Measurements from ENCODE around the gene MAPRE3.

Gene MAPRE3

DNA sequence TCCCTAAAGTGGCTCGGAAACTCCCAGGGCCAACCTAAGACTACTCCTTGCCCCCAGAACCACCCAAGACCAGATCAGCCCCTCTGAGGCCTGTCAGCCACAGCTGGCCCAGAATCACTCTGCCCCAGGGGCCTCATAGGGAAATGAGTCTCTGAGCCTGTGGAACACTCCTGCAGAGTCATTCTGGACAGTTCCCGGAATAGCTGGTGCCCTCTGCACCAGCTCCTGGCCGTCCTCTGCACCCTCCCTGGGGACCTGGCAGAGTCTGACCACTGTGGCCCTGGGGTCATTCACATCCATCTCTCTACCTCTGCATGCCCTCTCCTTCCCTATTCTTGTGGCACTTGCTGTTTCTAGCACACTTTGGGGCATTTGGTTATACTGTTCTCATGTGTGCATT is 47.7 kb downstream of the MAPRE3 start:
- DNase-seq, result no peak

DNA sequence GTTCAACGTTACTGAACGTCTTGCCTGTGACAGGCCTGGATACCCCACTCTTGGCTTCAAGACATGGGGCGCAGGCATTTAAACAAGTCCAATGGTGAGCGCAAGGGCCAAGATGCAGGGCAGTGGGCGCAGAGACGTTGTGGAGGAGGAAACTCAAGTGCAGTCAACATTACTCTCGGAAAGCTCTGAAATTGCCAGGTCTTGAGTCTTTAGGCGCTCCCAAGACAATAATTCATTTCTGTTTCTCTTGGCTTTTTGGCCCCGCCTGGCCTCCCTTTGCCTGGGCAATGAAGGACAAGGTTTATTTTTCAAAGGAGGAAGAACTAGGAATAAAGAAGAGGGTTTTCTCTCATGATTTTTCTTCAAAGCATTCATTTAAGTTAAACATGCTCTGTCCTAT is 49.0 kb downstream of the MAPRE3 start:
- no peak for DNase-seq

DNA sequence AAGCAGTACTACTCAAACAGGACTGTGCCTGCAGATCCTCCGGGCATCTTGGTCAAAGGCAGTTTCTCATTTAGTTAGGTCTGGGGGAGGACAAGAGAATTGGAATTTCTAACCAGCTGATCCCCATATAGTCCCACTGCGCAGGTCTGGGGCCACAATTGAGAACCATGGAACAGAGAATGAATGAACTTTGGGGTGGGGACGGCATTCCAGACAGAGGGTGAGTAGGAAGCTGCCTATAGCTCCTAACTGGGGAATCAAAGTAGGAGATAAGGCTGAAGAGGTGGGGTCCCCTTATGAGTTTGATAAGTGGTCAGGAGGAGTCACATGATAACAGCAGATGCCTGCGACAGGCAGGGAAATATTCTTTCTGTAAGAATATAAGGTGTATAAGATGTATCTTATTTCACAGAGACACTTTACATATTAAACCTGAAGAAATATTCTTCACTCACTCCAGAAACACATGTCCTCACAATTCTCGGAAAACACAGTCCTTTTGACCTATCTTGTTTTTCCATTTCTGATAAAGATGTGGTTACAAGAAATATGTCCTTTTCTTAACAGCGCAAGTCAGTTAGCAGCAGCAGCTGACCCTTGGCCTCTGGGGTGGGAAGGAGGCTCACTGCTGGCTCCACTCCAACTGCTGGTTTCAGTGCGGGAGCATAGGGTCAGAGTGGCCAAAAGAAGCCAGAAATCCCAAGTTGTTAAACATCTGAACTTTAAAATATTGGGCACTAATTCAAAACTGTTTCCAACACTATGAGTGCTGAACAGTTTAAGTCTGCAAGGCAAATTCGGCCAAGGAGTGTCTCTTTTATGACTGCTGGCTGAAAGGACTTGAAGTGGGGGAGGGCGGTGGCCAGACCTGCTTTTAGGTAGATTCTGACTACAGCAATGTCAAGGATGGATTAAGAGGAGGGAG is 49.8 kb downstream of the MAPRE3 start:
- DNase-seq, result no peak

DNA sequence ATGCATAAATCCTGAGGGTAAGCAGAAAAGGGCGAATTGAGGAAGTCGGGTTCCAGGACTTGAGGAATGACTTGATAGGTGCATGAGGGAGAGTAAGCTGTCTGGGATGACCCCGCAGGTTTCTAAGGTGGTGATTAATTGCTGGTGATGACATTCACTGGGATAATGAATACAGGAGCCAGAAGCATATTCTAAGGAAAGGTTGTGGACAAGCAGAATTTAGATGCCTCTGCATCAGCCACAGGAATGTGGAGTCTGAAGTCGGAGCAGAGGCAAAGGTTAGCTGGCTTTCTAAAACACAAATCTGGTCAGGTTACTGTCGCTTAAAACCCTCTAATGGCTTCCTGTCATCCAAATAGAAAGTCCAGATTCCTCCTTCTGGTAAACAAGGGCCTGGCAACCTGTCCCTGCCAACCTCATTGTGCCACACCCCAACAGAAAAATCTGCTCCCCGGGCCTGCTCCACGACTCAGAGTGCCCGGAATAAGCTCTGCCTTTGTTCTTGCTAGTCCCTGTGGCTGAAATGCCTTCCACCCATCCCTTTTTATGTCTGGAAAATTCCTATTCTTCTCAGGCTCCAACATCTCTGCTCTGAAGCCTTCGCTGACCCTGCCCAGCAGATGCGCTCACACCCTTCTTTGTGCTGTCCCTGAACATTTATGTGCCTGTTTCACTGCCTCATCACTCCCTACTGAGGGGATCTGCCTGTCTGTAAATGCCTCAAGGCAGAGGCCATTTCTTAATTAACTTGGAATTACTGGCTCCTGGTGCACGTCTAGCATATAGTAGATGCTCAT is 51.0 kb downstream of the MAPRE3 start:
- DNase-seq, result no peak

DNA sequence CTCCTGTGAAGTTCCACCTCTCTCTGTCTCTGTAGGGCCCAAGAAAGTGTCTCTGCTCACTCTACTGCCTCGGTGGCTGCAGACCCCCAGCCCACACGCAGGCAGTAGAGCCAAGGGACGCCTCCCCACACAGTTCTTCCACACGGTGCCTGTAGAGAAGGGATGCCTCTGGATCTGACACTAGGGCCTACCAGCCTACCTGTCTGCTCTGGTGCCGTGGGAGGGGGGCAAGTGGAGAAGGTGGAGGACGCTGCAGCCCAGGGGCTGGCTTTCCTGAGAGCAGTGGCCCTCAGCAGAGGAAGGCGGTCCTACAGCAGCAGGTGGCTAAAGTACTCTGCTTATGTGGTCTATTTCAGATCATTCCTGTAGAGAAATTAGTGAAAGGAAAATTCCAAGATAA is 53.3 kb downstream of the MAPRE3 start:
- no peak for DNase-seq

DNA sequence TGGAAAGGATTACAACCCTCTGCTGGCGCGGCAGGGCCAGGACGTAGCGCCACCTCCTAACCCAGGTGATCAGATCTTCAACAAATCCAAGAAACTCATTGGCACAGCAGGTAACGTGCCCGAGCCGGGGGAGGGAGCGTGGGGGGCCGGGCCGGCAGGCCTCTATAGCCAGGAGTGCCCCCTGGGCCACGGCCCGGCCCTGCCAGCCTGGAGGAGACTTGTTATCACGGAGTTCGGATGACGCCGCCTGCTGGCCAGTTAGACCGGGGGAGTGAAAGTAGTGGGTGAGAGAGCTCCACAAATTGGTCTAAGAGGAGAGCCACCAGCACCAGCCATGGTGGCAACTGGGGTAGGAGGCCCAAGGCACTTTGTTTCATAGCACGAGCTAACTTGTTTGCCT is 53.8 kb downstream of the MAPRE3 start:
- no peak for DNase-seq

DNA sequence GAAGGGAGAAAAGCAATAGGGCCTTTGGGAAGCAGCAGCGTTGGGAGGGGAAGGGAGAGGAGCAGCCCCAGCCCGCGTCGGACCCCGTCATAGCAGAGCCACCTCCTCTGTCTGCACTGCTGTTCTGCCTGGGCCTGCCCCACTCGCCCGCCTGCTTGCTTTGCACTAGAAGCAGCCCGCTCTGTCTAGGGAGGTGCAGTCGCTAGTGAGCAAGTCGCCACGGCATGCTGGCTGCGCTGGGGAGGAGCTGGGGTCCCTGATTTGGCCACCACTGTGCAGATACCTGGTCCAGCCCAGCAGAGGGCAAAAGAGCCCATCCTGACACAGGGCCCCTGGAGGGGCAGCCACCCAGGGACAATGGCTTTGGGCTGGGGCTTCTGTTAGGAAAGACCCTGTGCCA is 54.4 kb downstream of the MAPRE3 start:
- DNase-seq, result no peak

DNA sequence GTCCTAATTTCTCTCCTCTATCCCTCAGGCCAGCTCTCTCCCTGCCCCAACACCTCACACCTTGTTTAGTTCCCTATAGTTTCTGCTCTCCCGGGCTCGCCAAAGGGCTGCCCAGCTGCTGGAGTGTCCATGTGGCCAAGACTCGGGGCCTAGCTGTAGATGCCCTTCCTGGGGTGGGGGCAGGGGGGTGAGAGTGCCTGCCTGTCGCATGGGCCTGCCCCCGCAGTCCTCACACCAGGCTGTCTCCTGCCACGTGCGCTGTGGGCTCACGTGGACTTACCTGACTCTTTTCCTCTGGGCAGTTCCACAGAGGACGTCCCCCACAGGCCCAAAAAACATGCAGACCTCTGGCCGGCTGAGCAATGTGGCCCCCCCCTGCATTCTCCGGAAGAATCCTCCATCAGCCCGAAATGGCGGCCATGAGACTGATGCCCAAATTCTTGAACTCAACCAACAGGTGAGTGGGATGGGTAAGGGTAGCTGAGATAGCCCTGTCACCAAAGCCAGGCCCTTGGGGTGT is 54.9 kb downstream of the MAPRE3 start:
- no peak for DNase-seq

DNA sequence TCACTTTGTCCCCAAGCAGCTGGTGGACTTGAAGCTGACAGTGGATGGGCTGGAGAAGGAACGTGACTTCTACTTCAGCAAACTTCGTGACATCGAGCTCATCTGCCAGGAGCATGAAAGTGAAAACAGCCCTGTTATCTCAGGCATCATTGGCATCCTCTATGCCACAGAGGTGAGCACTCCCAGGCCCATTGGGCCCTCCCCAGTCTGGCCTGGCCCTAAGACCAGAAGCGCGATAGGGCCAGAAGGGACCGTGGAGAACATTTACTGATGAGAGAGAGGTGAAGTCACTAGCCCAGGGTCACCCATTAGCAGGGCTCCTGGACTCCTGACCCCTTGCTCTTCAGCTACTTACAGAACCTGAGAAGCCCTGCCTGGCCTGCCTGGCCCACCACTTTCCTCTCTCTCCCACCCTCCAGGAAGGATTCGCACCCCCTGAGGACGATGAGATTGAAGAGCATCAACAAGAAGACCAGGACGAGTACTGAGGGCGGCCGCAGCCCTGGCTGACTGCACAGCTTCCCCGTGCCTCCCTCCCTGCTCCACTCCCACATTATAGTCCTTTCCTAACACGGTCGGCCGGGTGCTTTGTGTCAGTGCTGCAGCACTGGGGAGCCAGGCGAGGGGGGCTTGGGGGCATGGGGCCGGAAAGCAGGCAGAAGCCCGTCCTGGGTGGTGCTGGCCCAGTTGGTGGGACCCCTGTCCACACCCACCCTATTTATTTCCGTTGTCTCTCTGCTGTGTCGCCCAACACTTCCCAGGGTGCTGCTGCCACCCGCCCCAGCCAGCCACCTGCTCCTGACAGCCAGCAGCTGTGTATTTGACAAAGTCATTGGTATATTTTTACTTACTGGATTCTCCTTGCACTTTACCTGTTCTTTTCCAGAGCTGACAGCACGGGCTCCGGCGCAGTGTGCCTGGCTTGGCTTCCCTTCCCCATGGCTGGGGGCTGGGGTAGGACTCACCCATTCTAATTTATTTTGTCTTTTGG is 55.7 kb downstream of the MAPRE3 start:
- no peak for DNase-seq

DNA sequence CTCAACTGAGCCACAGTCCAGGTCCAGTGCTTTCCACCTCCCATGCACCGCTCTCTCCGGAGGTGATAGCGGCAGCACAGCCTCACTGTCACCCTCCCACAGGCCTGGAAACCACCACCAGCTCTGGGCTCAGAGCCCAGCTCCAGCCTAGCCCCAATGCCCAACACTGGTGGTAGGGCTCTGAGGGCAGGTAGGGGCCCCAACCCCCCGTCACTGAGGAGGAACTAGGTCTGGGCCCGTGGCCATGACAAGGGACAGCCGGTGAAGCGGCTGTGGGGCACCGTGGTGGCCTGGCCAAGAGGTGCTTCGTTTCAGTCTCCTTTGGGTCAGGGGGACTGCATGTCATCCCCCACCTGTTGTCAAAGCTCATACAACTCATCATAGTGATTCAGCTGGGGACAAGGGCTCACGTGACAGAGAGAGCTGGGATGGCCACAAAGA is 56.8 kb downstream of the MAPRE3 start:
- no peak for DNase-seq

DNA sequence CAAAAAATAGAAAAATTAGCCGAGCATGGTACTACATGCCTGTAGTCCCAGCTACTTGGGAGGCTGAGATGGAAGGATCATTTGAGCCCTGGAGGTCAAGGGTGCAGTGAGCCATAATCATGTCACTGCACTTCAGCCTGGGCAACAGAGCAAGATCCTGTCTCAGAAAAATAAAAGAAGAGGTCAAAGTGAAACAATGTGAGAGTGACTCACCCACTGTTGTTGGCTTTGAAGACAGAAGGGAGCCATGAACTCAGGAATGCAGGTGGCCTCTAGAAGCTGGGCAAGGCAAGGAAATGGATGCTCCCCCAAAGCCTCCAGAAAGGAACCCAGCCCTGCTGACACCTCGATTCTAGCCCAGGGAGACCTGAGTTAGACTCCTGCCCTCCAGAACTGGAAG is 58.6 kb downstream of the MAPRE3 start:
- peak; percentile 23 for DNase-seq

DNA sequence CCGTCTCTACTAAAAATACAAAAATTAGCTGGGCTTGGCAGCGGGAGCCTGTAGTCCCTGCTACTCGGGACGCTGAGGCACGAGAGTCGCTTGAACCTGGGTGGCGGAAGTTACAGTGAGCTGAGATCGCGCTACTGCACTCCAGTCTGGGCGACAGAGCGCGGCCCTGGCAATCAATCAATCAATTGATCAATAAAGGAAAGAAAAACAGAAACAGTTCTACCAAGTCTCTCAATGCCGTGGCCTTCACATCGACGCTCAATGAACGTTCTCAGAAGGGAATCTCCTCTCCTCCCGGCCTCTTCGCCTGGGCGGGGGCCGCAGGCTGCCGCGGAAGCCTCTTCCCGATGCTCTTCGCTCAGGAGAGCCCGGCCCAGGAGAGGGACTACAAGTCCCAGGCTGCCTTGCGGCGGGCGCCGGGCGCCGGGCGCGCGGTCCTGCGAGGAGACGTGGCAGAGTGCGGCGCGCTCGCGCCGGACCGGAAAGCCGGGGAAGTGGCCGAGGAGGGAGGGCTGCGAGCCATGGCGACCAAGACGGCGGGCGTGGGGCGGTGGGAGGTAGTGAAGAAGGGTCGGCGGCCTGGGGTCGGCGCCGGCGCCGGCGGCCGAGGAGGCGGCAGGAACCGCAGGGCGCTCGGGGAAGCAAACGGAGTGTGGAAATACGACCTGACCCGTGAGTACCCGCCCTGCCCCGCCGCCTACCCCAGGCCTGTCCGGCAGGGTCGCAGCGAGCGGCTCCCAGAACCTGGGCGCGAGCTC is 62.2 kb downstream of the MAPRE3 start, which contains the start of gene TMEM214:
TMEM214 (plus strand) TSS at position 471 of the 758 bp plus-strand sequence; CDS start at position 522, 51 bp downstream.
- DNase-seq, result peak; percentile 87

DNA sequence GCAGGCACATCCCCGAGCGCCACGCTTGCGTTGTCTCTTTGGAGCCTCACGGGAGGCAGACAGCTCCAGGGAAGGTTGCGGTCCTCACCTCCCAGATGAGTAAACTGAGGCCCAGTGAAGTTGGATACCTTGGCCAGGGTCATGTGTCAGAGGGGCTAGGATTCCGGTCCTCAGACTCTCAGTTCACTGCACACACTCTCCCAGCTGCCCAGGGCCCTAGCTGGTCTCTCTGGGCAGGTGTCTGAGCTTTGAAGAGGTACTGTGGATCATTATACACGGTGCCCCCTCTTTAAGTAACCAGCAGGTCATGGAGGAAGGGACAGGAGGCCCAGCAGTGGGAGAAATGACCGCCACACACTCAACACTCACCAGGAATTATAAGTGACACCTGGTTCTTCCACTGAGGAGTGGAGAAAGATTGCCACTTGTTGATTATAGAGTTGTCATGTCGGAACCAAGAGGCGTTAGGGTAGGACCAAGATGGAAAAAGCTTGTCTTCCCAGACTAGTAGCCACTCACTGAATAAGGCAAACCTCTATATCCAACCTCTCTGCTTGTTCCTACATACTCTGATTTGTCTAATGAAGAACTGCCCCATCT is 62.9 kb downstream of the MAPRE3 start:
- no peak for DNase-seq

DNA sequence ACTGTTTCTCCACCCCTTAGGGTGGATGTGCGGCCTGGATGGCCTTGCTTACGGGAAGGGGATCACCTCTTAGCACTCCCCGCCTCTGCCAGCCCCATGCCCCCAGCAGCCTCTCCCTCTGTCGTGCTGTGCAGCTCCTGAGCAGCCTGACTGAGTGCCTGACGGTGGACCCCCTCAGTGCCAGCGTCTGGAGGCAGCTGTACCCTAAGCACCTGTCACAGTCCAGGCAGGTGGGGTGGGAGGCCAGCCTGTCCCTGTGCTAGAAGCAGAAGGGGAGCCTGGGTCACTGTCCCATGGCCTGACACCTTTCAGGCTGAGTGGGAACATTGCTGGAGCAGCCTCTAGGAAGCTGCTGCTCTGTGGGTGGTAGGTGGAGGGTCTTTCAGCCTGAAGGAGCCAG is 67.6 kb downstream of the MAPRE3 start:
- no peak for DNase-seq

DNA sequence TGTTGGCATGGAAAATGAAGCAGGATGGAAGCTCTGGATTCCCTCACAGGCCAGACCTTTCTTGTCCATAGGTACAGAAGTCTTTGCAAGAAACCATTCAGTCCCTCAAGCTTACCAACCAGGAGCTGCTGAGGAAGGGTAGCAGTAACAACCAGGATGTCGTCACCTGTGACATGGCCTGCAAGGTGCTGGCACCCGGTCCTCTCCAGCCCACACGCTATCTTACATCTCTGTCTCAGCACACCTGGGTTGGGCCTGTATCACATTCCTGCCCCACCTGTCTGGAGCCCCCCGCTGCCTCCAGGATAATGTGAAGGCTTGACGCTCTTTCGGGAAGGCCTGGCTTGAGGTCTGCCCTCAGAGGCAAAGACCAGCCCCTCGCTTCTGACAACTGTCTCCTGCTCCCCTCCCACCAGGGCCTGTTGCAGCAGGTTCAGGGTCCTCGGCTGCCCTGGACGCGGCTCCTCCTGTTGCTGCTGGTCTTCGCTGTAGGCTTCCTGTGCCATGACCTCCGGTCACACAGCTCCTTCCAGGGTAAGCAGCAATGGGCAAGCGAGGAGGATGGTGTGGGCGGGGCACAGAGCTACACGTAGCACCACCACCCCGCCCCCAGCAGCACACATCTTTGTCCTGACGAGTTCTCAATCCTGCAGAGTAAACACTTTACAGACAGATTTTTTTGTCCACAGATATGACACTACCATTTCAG is 68.3 kb downstream of the MAPRE3 start:
- DNase-seq, result no peak

DNA sequence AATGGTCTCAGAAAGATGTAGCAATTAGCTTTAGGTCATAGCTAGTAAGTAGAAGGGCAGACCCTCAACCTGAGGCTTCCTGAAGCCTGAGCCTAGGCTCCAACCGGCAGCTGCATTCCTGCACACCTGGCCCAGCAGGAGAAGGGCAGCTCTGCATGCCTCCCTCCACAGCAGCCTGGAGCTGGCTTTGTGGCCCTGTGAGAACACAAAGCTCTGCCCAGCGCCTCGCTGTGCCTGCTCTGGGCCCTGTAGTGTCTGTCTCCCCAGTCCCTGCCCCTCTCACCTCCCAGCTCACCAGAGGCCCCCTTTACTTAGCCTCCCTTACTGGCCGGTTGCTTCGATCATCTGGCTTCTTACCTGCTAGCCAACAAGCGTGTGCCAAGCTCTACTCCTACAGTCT is 69.0 kb downstream of the MAPRE3 start:
- no peak for DNase-seq

DNA sequence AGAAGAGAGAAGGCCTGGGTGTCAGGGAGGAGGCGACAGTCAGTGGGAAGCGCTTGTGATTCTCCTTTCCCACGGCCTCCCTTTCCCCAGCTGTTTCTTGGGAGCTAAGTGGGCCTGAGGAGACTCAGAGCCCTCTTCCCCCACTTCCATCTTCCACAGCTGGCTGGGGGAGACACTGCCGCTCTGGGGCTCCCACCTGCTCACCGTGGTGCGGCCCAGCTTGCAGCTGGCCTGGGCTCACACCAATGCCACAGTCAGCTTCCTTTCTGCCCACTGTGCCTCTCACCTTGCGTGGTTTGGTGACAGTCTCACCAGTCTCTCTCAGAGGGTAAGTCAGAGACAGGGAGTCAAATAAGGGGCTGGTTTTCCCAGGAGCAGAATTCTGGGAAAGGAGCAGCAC is 69.4 kb downstream of the MAPRE3 start:
- no peak for DNase-seq

DNA sequence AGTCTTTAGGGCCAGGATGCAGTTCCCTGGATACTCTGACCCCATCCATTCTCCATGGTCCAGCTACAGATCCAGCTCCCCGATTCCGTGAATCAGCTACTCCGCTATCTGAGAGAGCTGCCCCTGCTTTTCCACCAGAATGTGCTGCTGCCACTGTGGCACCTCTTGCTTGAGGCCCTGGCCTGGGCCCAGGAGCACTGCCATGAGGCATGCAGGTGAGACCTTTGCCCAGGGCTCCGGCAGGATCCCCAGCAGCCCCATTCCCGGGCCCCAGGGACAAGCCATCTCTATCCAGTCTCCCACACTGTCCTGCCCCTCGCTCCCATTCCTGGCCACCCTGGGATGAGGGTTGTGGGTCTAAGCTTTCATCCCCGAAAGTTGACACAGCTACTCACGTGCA is 69.8 kb downstream of the MAPRE3 start:
- DNase-seq, result no peak

DNA sequence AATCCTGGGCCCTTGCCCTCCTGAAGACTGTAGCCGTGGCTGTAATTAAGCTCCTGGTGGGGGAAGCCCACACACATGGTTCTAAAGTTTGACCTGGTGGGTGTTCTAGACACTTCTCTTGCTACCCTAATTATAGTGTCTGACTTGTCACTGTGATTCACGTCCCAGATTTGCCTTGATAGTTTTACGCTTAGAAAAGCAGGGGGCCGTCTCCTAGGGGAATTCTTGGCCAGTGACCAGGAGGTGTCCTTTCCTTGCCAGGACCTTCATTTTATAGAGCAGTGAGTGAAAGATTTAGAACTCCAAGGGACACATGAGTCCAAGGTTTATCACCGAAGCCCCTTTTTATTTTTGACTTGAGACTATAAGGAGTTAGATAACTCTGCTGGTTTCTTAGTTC is 71.3 kb downstream of the MAPRE3 start:
- DNase-seq, result no peak

DNA sequence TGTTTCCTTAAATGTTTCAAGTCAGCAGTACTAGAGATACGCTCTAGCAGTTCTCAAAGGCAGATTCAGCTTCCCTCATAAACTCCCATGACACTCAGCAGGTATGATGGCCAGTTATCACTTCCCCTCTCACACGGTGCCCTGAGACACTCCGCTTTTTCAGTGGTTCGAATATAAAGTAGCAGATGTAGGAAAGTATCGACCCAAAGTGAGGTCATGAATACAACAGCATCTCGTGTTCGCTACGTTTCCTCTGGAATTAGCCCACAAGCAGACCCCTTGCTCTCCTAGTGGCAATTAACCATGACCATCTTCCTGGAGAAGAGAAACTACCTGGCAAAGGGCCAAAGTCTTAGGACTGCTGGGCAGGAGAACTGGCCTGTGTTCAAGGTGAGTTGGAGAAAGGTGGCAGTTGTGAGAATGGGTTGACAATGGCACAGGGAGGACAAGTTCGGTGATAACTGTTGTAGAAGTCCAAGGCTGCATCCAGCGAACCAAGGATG is 71.8 kb downstream of the MAPRE3 start:
- DNase-seq, result no peak
